SKM-1 (cell line): ENCODE measurements around the gene MYCBPAP.
A peak's percentile ranks its signal among the peaks of the same experiment; 100 is the strongest.

Experiments
- DNase-seq: peaks from one replicate; lab custom pipeline; 2025; ENCODE audit not compliant: unreplicated experiment; lab: John Stamatoyannopoulos, UW

The MYCBPAP gene

GRCh38 chr17:50550661-50551432 lies 42.6 kb downstream of the MYCBPAP start:
- no peak for DNase-seq

- no peak for DNase-seq
Measured at GRCh38 chr17:50551433-50551815, 43.2 kb downstream of the MYCBPAP start.

- DNase-seq, result no peak
Measured at GRCh38 chr17:50551884-50552283, 43.6 kb downstream of the MYCBPAP start.

GRCh38 chr17:50554201-50554600 lies 46.0 kb downstream of the MYCBPAP start:
- DNase-seq, result no peak

GRCh38 chr17:50556803-50557202 lies 48.6 kb downstream of the MYCBPAP start:
- DNase-seq, result no peak

GRCh38 chr17:50557630-50558029 lies 49.4 kb downstream of the MYCBPAP start:
- no peak for DNase-seq

GRCh38 chr17:50558091-50558490 lies 49.9 kb downstream of the MYCBPAP start:
- no peak for DNase-seq

- no peak for DNase-seq
Measured at GRCh38 chr17:50558581-50558940, 50.3 kb downstream of the MYCBPAP start.

GRCh38 chr17:50558941-50559614 lies 50.8 kb downstream of the MYCBPAP start:
- DNase-seq, result no peak

GRCh38 chr17:50559674-50560184 lies 51.5 kb downstream of the MYCBPAP start:
- DNase-seq, result no peak

- peak; percentile 41 for DNase-seq
Measured at GRCh38 chr17:50560185-50560824, 52.1 kb downstream of the MYCBPAP start, which contains the start of gene CACNA1G. Gene CACNA1G, plus strand, starts transcription at chr17:50560715. Its CDS starts 745 bp downstream, at chr17:50561460.

GRCh38 chr17:50560931-50561745 lies 52.9 kb downstream of the MYCBPAP start:
- no peak for DNase-seq

GRCh38 chr17:50561746-50562141 lies 53.5 kb downstream of the MYCBPAP start:
- DNase-seq, result no peak

GRCh38 chr17:50562242-50563091 lies 54.2 kb downstream of the MYCBPAP start:
- DNase-seq, result no peak

- no peak for DNase-seq
Measured at GRCh38 chr17:50563092-50563511, 54.9 kb downstream of the MYCBPAP start.

- no peak for DNase-seq
Measured at GRCh38 chr17:50564916-50565315, 56.7 kb downstream of the MYCBPAP start.

GRCh38 chr17:50565402-50566350 lies 57.4 kb downstream of the MYCBPAP start:
- no peak for DNase-seq

GRCh38 chr17:50566886-50567285 lies 58.6 kb downstream of the MYCBPAP start:
- DNase-seq, result no peak

GRCh38 chr17:50568659-50569058 lies 60.4 kb downstream of the MYCBPAP start:
- no peak for DNase-seq
